ENCODE results near the gene ACOX3. TPM values are rescaled to one million over a fixed set of nuclear protein-coding genes. Genes with fewer than 3 reads are reported as not detected.

ACOX3 gene
- total RNA-seq, 1 donor from 2014 or later, result 59.7 TPM

GRCh38 chr4:8396762-8397406 is 43.6 kb downstream of the ACOX3 start:
- no peak for TF ChIP-seq CTCF (IDR thresholded peaks at IDR 0.05; ENCODE audit: unreplicated experiment)
- Mint-ChIP-seq H3K27ac (no peak overlapping the region), H3K36me3 (peaks cover 31% of the 10 kb centered on the region), H3K4me1 (peaks cover 11% of the 10 kb centered on the region), H3K4me3 (no peak overlapping the region), H3K27me3 (ENCODE audit: low read depth) (no peaks in the 10 kb centered on the region), H3K9me3 (no peaks in the 10 kb centered on the region)
- DNase-seq (ENCODE audit: low spot score in 2 of 2, unreplicated experiment in 2 of 2), result no peak

DNA sequence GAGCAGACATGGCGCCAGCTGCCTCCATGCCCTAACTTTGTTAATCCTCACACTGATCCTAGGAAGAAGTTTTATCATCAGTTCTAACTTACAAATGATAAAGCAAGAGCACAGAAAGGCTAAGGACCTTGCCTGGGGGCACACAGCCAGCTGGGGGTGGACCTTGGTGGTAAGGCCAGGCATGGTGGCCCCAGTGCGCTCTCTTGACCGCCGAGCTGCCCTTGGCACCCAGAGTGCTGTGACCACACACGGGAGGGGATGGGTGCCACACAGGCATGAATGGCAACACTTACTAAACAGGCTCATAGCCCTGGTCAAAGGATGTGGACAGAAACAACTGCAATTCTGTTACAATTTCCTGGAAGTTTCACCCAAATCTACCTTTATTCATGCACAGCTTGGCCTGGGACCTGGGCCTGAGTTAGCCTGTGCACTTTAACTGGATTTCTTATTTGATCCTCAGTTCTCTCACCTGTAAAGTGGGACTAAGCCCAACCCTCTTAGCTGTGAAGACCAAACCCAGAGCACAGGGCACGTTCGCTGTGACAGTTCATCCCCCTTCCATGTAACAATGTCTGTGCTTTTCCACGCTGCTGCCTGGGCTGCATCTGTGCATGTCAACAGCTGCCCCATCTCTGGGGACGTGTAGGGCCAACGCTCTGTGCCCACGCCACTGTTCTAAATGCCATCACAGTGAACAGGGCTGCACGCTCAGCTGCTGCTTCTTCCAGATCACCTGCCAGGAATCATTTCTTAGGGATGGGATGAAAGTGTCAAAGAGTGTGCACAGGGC is 44.8 kb downstream of the ACOX3 start:
- peaks cover 35% of the 10 kb centered on the region for H3K36me3 Mint-ChIP-seq
- no peaks in the 10 kb centered on the region for H3K9me3 Mint-ChIP-seq
- H3K27ac Mint-ChIP-seq, result no peak overlapping the region
- no peak overlapping the region for H3K4me3 Mint-ChIP-seq
- TF ChIP-seq CTCF (IDR thresholded peaks at IDR 0.05; ENCODE audit: unreplicated experiment), result no peak
- DNase-seq (ENCODE audit: low spot score in 2 of 2, unreplicated experiment in 2 of 2), result no peak
- no peaks in the 10 kb centered on the region for H3K27me3 Mint-ChIP-seq (ENCODE audit: low read depth)
- peaks cover 11% of the 10 kb centered on the region for H3K4me1 Mint-ChIP-seq

DNA sequence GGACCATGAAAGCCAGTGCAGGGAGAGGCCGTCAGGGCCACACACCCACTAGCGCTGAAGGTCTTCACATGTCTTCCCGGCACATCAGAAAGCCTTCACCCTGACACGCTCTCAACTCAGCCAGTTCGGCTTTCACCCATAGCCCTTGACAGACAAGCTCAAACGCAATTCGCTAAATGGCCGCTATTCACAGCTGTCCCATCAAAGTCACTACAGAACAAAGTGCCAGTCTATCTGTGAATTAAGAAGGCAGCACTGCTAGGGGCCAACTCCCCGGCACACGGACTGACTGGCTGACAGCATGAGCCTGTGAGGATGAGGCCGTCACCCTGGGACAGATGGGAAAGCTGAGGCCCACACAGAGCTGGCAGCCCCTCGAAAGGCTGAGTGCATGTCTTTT is 45.7 kb downstream of the ACOX3 start:
- DNase-seq (ENCODE audit: low spot score in 2 of 2, unreplicated experiment in 2 of 2), result no peak
- peaks cover 11% of the 10 kb centered on the region for H3K4me1 Mint-ChIP-seq
- no peaks in the 10 kb centered on the region for H3K27me3 Mint-ChIP-seq (ENCODE audit: low read depth)
- no peak overlapping the region for H3K27ac Mint-ChIP-seq
- H3K9me3 Mint-ChIP-seq, result no peaks in the 10 kb centered on the region
- peaks cover 40% of the 10 kb centered on the region for H3K36me3 Mint-ChIP-seq
- no peak overlapping the region for H3K4me3 Mint-ChIP-seq
- no peak for TF ChIP-seq CTCF (IDR thresholded peaks at IDR 0.05; ENCODE audit: unreplicated experiment)

GRCh38 chr4:8394061-8394519 is 46.4 kb downstream of the ACOX3 start:
- no peak for DNase-seq (ENCODE audit: low spot score in 2 of 2, unreplicated experiment in 2 of 2)
- Mint-ChIP-seq H3K27ac (peak overlapping the region; percentile 72), H3K27me3 (ENCODE audit: low read depth) (no peaks in the 10 kb centered on the region), H3K36me3 (peaks cover 38% of the 10 kb centered on the region), H3K4me1 (peaks cover 11% of the 10 kb centered on the region), H3K4me3 (peak overlapping the region; percentile 8), H3K9me3 (no peaks in the 10 kb centered on the region)
- TF ChIP-seq CTCF (IDR thresholded peaks at IDR 0.05; ENCODE audit: unreplicated experiment), result no peak

- H3K9me3 Mint-ChIP-seq, result no peaks in the 10 kb centered on the region
- TF ChIP-seq CTCF (IDR thresholded peaks at IDR 0.05; ENCODE audit: unreplicated experiment), result no peak
- H3K4me1 Mint-ChIP-seq, result peaks cover 11% of the 10 kb centered on the region
- no peak overlapping the region for H3K4me3 Mint-ChIP-seq
- no peak for DNase-seq (ENCODE audit: low spot score in 2 of 2, unreplicated experiment in 2 of 2)
- no peaks in the 10 kb centered on the region for H3K27me3 Mint-ChIP-seq (ENCODE audit: low read depth)
- H3K36me3 Mint-ChIP-seq, result peaks cover 33% of the 10 kb centered on the region
- peak overlapping the region; percentile 72 for H3K27ac Mint-ChIP-seq
Observed at GRCh38 chr4:8393593-8394038, 46.9 kb downstream of the ACOX3 start.

Measured in mesothelial cell of epicardium (in vitro differentiated cells).